Naive thymus-derived CD8-positive, alpha-beta T cell (primary cell): ENCODE data around the gene C1orf35. TPM values are rescaled to one million over a fixed set of nuclear protein-coding genes. Genes with fewer than 3 reads are reported as not detected.

ENCODE experiments used
- ATAC-seq, 2 donors: fragments of 150-1000 bp; cut with Tn5 transposase in 1 of 2; sonication (Bioruptor Pico), chemical (Tn5 transposase) in 1 of 2; 1 replicate in 1 of 2; 2 replicates in 1 of 2; pipeline ENCODE4 v1.10.0; 2021; ENCODE audit warnings: mild to moderate bottlenecking in 2 of 2, moderate library complexity in 2 of 2
- POLR2A ChIA-PET: fragments of 350-600 bp; sonication (Branson Sonifier 250); formaldehyde crosslinking; loops from one replicate; lab custom pipeline; 2021; ENCODE audit warnings: antibody characterized with exemption; lab: Charles Lee
- DNase-seq, 10 donors: peaks; one replicate each; pipeline versions ENCODE4 v3.0.0 to v3.0.0-alpha.2; 2020 to 2022
- H3K27ac Mint-ChIP-seq, 10 donors: one replicate each; pipeline ENCODE4 v1.8.0; 2020 to 2022; ENCODE audit warnings: mild to moderate bottlenecking in 10 of 10, mixed read lengths in 10 of 10, moderate library complexity in 4 of 10, inconsistent platforms in 1 of 10
- H3K27me3 Mint-ChIP-seq, 5 donors: one replicate each; pipeline ENCODE4 v1.8.0; 2021 to 2022; ENCODE audit warnings: mixed read lengths in 5 of 5
- H3K36me3 Mint-ChIP-seq, 3 donors: one replicate each; pipeline ENCODE4 v1.8.0; 2020 to 2022; ENCODE audit warnings: mixed read lengths in 3 of 3, mild to moderate bottlenecking in 2 of 3, inconsistent platforms in 1 of 3
- H3K4me1 Mint-ChIP-seq, 4 donors: one replicate each; pipeline ENCODE4 v1.8.0; 2021 to 2022; ENCODE audit warnings: mixed read lengths in 4 of 4
- H3K4me3 Mint-ChIP-seq, 10 donors: one replicate each; pipeline ENCODE4 v1.8.0; 2020 to 2022; ENCODE audit warnings: mild to moderate bottlenecking in 10 of 10, mixed read lengths in 10 of 10, moderate library complexity in 6 of 10, inconsistent platforms in 1 of 10
- H3K9me3 Mint-ChIP-seq, 9 donors: one replicate each; pipeline ENCODE4 v1.8.0; 2020 to 2022; ENCODE audit warnings: mixed read lengths in 9 of 9, mild to moderate bottlenecking in 3 of 9, inconsistent platforms in 1 of 9, moderate library complexity in 1 of 9
- microRNA-seq: library from miRNA; unstranded; fragments of <30 nt; microRNA quantifications from one replicate; pipeline ENCODE4 v1.2.0, GENCODE V29; 2022; ENCODE audit warnings: borderline microRNAs expressed
- polyA plus RNA-seq, 3 donors: library from polyadenylated mRNA; unstranded; fragments of 300-500 nt; fragmentation: Illumina TruSeq; gene quantifications; one replicate each; pipeline ENCODE4 v1.2.3, GENCODE V29; 2021
- total RNA-seq, 8 experiments: library from RNA in 2 of 8; stranded (reverse) in 2 of 8; gene quantifications; one replicate each; pipeline ENCODE4 v1.2.3 and lab custom pipeline; 2021 to 2026

C1orf35 gene
- total and polyA plus RNA-seq, 5 experiments from 2014 or later, result 12.9 to 28.1 (median 25.6) TPM

DNA sequence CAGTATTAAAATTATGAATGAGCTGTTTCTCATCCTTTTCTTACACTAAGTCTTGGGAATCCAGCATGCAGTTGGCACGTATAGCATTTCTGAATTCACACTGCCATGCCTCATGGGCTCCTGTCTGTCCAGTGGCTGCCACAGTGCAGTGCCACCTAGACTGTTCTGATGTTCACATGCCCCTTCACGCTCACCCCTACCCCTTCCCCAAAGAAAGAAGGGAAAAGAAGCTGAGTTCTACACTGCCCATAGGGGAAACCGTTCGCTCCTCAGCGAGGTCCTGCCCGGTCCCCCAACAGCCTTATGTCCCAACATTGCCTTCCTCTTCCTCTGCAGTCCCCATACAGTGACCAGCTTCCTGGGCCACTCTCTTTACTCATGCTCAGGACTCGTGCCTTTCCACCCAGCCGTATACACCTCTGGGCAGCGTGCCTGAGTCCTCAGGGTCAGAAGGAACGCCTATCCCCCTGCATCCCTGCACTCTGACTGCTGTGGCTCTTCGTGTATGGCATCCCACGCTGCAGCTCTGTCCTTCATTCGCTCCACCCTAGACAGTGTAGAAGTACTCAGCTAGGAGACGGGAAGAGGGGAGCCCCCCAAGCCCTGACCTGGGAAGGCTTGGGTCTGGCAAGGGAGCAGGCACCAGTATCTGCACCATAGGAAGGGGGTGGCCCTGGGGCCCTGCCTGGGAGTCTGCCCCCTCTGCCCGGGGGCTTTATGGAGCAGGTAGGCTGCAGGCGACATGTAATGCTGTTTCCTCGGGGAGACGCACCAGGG is 44.8 kb downstream of the C1orf35 start:
- peak overlapping the region in 9 of 10 donors; percentile 0 to 70 (median 42) for H3K4me3 Mint-ChIP-seq
- H3K4me1 Mint-ChIP-seq, result peaks cover 6 to 16% (median 12%) of the 10 kb centered on the region in 4 donors
- H3K27ac Mint-ChIP-seq, result peak overlapping the region in 5 of 10 donors; percentile 5 to 63 (median 36)
- peaks cover 0 to 13% (median 2%) of the 10 kb centered on the region in 9 donors for H3K9me3 Mint-ChIP-seq
- ATAC-seq, result peak in 1 of 2 donors; percentile 2
- peaks cover 14 to 51% (median 38%) of the 10 kb centered on the region in 5 donors for H3K27me3 Mint-ChIP-seq
- POLR2A ChIA-PET, result no interaction called here
- DNase-seq, result peak in 1 of 10 donors; percentile 60
- peaks cover 0 to 9% (median 4%) of the 10 kb centered on the region in 3 donors for H3K36me3 Mint-ChIP-seq

Small RNA genes within 50 kb of the gene (microRNA-seq; reads per million reads assigned to microRNA genes)
- not detected for gene MIR3620

Other genes starting within 250 kb of the C1orf35 start
- not detected for gene WNT9A, start 155.4 kb downstream of the C1orf35 start, total RNA-seq
- not detected for gene WNT9A, start 155.4 kb downstream of the C1orf35 start, polyA plus RNA-seq
- gene WNT3A, start 96.3 kb downstream of the C1orf35 start, total RNA-seq, result not detected
- not detected for gene WNT3A, start 96.3 kb downstream of the C1orf35 start, polyA plus RNA-seq
- 100 to 1,000 TPM; 201 to 203 TPM for gene ARF1, start 20.6 kb downstream of the C1orf35 start, total RNA-seq
- gene ARF1, start 20.6 kb downstream of the C1orf35 start, polyA plus RNA-seq, result 100 to 1,000 TPM; 332 to 385 (median 368) TPM
- 10 to 100 TPM; 61.9 to 64.8 TPM for gene MRPL55, start 6.0 kb upstream of the C1orf35 start, total RNA-seq
- gene MRPL55, start 6.0 kb upstream of the C1orf35 start, polyA plus RNA-seq, result 100 to 1,000 TPM in 2 of 3 donors, 10 to 100 TPM in 1; 96.9 to 130 (median 103) TPM
- 100 to 1,000 TPM; 189 to 202 TPM for gene GUK1, start 37.0 kb upstream of the C1orf35 start, total RNA-seq
- gene GUK1, start 37.0 kb upstream of the C1orf35 start, polyA plus RNA-seq, result 100 to 1,000 TPM; 369 to 466 (median 374) TPM
- 1 to 10 TPM; 2.6 to 2.8 TPM for gene GJC2, start 46.6 kb upstream of the C1orf35 start, total RNA-seq
- under 1 TPM in 2 of 3 donors, not detected in 1; 0.16 to 0.22 TPM for gene GJC2, start 46.6 kb upstream of the C1orf35 start, polyA plus RNA-seq
- gene IBA57, start 62.5 kb upstream of the C1orf35 start, total RNA-seq, result 10 to 100 TPM; 11.0 to 12.3 TPM
- gene IBA57, start 62.5 kb upstream of the C1orf35 start, polyA plus RNA-seq, result 1 to 10 TPM; 3.3 to 4.2 (median 3.4) TPM
- gene OBSCN, start 104.7 kb upstream of the C1orf35 start, total RNA-seq, result 100 to 1,000 TPM in 1 of 2 experiments, 10 to 100 TPM in 1; 99.3 to 102 TPM
- gene OBSCN, start 104.7 kb upstream of the C1orf35 start, polyA plus RNA-seq, result 1 to 10 TPM in 2 of 3 donors, under 1 TPM in 1; 0.56 to 4.9 (median 2.4) TPM